Neural crest cell (in vitro differentiated cells): ENCODE measurements around the gene PCNX3. TPM values are rescaled to one million over a fixed set of nuclear protein-coding genes. Genes with fewer than 3 reads are reported as not detected.

Experiments
- DNase-seq: peaks from one replicate; pipeline ENCODE4 v3.0.0; 2021; ENCODE audit warnings: low read depth, mixed read lengths, low spot score
- H3K27ac Mint-ChIP-seq: one replicate; pipeline ENCODE4 v1.8.0; 2021; ENCODE audit warnings: mild to moderate bottlenecking, mixed read lengths; ENCODE audit not compliant: unreplicated experiment
- H3K27me3 Mint-ChIP-seq: 2 replicates; pipeline ENCODE4 v1.8.0; 2021; ENCODE audit warnings: low read depth, mild to moderate bottlenecking, mixed read lengths
- H3K36me3 Mint-ChIP-seq: 2 replicates; pipeline ENCODE4 v1.8.0; 2021; ENCODE audit warnings: low read depth, mild to moderate bottlenecking, mixed read lengths
- H3K4me1 Mint-ChIP-seq: 2 replicates; pipeline ENCODE4 v1.8.0; 2021; ENCODE audit warnings: mixed read lengths
- H3K4me3 Mint-ChIP-seq: one replicate; pipeline ENCODE4 v1.8.0; 2021; ENCODE audit warnings: mild to moderate bottlenecking, mixed read lengths
- H3K9me3 Mint-ChIP-seq: 2 replicates; pipeline ENCODE4 v1.8.0; 2021; ENCODE audit warnings: mixed read lengths
- CTCF ChIP-seq: fragments of 200-600 bp; sonication (generic); conservative IDR thresholded peaks from 2 replicates; pipeline ENCODE4 v1.5.0; 2021; ENCODE audit warnings: antibody characterized with exemption, mild to moderate bottlenecking
- total RNA-seq: library from RNA; stranded (reverse); gene quantifications from 2 replicates; pipeline ENCODE4 v1.2.1, GENCODE V29; 2021

PCNX3 gene
- total RNA-seq, 1 donor from 2014 or later, result 58.2 TPM

- Mint-ChIP-seq H3K36me3 (no peaks in the 10 kb centered on the region), H3K27me3 (no peaks in the 10 kb centered on the region), H3K4me3 (no peak overlapping the region), H3K27ac (no peak overlapping the region), H3K4me1 (peaks cover 20% of the 10 kb centered on the region), H3K9me3 (no peaks in the 10 kb centered on the region)
- TF ChIP-seq CTCF, result no peak
- no peak for DNase-seq
Observed at GRCh38 chr11:65634109-65634436, 18.5 kb downstream of the PCNX3 start.

GRCh38 chr11:65634440-65634839, 18.9 kb downstream of the PCNX3 start:
- Mint-ChIP-seq H3K27me3 (no peaks in the 10 kb centered on the region), H3K36me3 (no peaks in the 10 kb centered on the region), H3K27ac (no peak overlapping the region), H3K9me3 (no peaks in the 10 kb centered on the region), H3K4me3 (no peak overlapping the region), H3K4me1 (peaks cover 21% of the 10 kb centered on the region)
- TF ChIP-seq CTCF, result no peak
- no peak for DNase-seq

- Mint-ChIP-seq H3K27me3 (no peaks in the 10 kb centered on the region), H3K27ac (no peak overlapping the region), H3K9me3 (no peaks in the 10 kb centered on the region), H3K4me1 (peaks cover 21% of the 10 kb centered on the region), H3K36me3 (no peaks in the 10 kb centered on the region), H3K4me3 (no peak overlapping the region)
- no peak for TF ChIP-seq CTCF
- no peak for DNase-seq
Observed at GRCh38 chr11:65634905-65635731, 19.5 kb downstream of the PCNX3 start.

- H3K9me3 Mint-ChIP-seq, result no peaks in the 10 kb centered on the region
- H3K4me1 Mint-ChIP-seq, result peaks cover 21% of the 10 kb centered on the region
- DNase-seq, result no peak
- H3K36me3 Mint-ChIP-seq, result no peaks in the 10 kb centered on the region
- no peak overlapping the region for H3K27ac Mint-ChIP-seq
- no peaks in the 10 kb centered on the region for H3K27me3 Mint-ChIP-seq
- TF ChIP-seq CTCF, result no peak
- peak overlapping the region; percentile 72 for H3K4me3 Mint-ChIP-seq
Observed at GRCh38 chr11:65636108-65637031, 20.8 kb downstream of the PCNX3 start.

GRCh38 chr11:65637032-65637557, 21.5 kb downstream of the PCNX3 start:
- H3K36me3 Mint-ChIP-seq, result no peaks in the 10 kb centered on the region
- no peak for TF ChIP-seq CTCF
- peak overlapping the region; percentile 75 for H3K4me3 Mint-ChIP-seq

More at GRCh38 chr11:65637032-65637557, 21.5 kb downstream of the PCNX3 start:
- no peaks in the 10 kb centered on the region for H3K27me3 Mint-ChIP-seq
- no peaks in the 10 kb centered on the region for H3K9me3 Mint-ChIP-seq
- H3K27ac Mint-ChIP-seq, result no peak overlapping the region
- DNase-seq, result no peak
- H3K4me1 Mint-ChIP-seq, result peaks cover 24% of the 10 kb centered on the region
